GM19043 (cell line): ENCODE measurements around the gene IGSF11.
"Not testable (repeated sequence)": the region's sequence is repeated elsewhere in the genome, so short reads cannot be mapped to it uniquely, and the experiment has no call there.

ENCODE experiments used
- ATAC-seq: cut with Tn5 transposase; IDR thresholded peaks from one replicate; pipeline ENCODE4 v1.9.1; 2021; ENCODE audit warnings: low read depth; ENCODE audit not compliant: unreplicated experiment

The IGSF11 gene

GRCh38 chr3:118990823-118991560, 43.7 kb downstream of the IGSF11 start:
- no peak for ATAC-seq

- ATAC-seq = no peak
Observed at GRCh38 chr3:118988198-118989130, 46.2 kb downstream of the IGSF11 start.

GRCh38 chr3:118987477-118987876, 47.2 kb downstream of the IGSF11 start:
- no peak for ATAC-seq

DNA sequence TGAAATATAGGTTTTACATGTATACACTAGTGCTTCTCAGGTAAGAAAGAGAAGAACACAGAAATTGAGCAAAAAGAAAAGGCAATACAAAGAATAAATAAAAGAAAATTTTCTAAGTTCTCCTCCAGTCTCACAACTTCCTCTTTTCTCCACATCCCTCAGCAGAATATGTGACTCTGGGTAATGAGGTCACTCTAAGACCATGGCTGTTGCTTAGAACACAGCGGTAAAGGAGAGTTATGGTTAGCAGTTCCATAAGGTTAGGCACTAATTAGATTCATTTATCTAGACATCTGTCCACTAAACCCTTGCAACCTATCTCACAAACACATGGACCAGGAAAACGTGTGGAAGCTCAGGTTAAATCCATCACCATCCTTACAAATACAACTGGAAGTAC, 47.9 kb downstream of the IGSF11 start:
- no peak for ATAC-seq

DNA sequence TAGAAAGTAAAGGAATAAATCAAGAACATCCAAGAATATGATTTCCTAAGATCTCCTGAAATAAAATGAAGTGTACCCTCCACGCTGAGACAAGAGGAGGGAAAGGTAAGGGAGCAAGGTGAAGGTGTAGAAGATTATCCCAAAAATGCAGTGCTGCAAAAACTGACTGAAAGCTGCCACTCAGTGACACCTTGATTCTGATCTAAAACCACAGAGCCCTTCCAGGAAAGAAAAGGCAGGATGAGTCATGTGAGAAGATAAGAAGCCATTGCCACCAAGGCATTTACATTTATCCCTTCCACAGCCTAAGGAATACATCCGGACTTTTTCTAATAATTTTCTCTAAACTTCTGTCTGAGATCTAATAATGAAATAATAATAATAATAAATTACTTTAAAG, 49.9 kb downstream of the IGSF11 start:
- no peak for ATAC-seq

DNA sequence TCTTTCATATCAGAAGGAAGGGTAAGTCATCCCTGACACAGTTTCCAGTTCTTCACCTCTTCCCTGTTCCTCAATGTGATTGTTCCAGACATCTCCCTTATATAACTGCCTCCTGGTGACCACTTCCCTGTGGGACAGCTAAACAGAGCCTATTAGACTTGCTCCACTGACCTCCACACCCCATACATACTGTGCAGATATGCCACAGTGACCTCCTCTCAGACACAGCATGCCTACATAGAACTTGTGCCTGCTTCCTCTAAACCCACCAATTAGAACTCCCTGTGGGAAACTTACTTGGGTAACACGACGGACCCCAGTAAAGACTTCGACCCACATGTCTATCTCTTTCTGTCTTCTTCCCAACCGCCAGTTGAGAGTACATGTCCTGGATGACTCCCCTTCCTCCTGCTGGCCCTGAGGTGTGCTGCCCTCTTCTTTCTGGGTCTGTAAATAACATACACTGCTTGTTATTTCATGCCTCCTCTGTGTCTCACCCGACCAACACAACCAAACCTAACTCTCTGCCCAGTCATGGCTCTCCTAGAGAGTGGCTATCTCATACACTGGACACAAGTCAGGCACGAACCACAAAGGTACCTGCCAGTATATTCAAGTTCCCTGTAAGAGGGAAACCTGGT, 53.0 kb downstream of the IGSF11 start:
- no peak for ATAC-seq

DNA sequence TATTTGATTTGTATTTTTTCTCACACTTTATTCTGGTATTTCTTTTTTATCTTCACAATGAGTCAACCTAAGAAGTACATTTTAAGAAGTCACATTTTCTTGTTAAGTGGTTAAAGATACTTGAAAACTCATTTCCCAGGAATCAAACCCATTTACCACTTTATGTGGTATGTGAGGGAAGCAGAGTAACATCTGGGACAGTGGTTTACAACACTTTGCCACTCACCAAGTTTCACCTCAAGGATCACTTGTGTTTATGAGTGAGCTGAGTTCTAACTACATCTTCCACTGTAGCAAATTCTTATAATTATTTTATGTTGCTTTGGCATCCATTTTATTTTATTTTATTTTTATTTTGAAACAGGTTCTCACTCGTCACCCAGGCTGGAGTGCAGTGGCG, 53.8 kb downstream of the IGSF11 start:
- no peak for ATAC-seq

DNA sequence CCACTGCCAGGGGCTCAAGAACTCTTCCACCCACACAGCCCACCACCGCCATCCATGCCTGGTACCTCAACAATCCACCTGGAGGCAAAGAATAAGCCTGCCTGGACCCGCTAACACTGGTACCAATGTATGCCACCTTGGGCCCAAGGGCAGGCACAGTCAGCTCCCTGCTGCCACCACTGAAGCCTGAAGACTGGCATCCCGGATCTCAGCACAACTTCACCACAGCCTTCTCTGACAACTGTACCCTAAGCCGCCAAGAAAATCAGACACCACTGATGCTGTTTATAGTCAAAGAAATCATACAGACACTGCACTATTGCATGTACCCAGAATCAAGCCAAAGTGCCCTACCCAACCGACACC, 56.3 kb downstream of the IGSF11 start:
- no peak for ATAC-seq

- no peak for ATAC-seq
Observed at GRCh38 chr3:118977671-118978392, 56.8 kb downstream of the IGSF11 start.

DNA sequence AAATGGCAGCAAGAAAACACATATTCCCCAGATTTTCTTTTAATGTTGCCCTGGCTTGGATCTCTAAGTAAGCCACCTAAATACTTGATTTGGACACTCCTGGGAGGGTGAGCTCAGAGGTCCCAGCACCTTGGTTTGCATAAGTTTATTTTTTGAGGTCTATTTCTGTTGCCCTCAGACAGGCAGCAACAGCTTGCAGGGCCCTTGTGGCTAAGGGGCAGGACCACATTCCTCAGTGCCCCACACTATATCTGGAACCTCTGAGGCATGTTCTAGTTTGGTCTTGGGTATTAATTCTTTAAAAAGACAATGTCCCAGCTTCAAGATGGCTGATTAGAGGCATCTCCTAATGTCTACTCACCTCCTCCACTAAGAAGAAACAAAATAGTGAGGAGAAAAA, 57.5 kb downstream of the IGSF11 start:
- no peak for ATAC-seq

DNA sequence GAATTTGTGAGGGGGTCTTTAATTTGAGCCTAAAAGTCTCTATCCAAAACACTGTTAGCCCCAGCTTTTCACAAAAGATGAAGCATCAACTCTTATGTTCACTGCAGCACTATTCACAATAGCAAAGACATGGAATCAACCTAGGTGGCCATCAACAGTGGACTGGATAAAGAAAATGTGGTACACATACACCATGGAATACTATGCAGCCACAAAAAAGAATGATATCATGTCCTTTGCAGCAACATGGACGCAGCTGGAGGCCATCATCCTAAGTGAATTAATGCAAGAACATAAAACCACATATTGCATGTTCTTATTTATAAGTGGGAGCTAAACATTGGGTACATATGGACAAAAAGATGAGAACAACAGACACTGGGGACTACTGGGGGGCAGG, 59.2 kb downstream of the IGSF11 start:
- ATAC-seq = not testable (repeated sequence)

GRCh38 chr3:118974356-118975097, 60.1 kb downstream of the IGSF11 start:
- ATAC-seq = no peak

GRCh38 chr3:118973050-118973449, 61.6 kb downstream of the IGSF11 start:
- no peak for ATAC-seq

DNA sequence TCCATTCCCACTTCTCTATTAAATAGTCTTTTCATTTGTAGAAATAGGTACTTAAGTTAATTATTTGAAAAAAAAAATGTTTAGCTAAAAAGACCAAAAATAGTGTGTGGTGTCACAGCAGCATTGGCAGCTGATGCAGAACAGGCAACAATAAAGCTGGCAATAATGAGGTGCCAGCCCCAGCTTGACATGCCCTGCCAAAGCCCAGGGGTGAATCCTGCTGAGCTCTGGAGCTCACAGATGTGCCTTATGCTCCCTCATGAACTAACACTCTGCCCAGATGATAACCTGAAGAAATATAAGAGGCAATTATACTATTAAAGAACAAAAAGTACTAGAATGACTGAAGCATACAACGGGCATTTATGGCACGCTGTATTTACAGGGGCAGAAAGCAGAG, 63.8 kb downstream of the IGSF11 start:
- no peak for ATAC-seq

- ATAC-seq = no peak
Observed at GRCh38 chr3:118968640-118969039, 66.0 kb downstream of the IGSF11 start.

DNA sequence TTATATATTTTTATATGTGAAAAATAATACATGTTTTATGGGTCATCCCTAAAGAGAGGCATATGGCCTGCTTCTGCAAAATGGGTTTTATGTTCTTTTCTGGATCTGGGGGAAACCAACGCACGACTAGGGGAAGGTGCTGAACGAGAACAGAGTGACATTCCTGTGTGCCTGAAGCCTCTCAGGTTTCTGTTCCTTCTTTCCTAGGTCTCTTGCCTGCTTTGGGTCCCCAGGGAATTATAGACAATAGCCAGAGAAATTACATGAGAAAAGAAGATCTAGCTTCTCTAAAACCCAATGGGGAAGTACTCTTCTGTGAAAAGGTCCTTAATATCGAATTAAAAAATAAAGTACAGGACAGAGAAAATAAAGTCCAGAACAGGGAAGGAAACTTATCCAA, 66.5 kb downstream of the IGSF11 start:
- ATAC-seq = no peak

DNA sequence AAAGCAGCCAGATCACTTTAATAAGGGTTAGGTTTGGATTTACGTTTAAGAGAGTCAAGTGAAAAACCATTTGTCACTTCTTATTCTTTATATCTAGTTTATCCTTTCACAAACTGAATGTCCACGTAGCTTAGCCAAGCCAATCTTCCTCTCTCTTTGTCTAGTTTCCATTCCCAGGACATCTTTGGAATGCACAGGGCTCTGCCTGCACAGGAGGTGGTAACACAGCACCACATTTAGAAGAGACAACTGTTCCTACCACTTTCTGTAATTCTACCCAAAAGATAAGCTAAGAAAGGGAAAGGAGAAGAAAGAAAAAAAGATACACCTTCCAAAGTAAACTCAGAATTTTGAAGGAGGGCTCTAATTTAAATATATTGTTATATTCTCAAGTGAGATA, 67.9 kb downstream of the IGSF11 start:
- no peak for ATAC-seq

DNA sequence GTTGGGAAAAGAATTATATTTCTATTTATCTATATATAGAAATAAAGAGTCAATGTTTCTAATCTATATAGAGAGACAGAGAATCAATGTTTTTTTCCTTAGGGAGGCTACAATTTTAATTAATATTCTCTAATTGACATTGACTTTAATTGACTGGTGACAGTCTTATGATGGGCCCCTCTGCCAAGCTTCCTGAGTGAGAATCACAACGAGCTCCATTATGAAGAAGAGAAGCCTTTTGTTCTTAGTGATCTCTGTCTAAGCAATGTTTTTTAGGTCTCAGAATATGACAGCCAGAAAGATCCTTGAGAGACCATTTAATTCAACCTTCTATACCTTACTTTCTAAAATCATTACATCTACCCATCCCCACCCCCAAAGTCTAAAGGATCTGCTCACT, 70.9 kb downstream of the IGSF11 start:
- ATAC-seq = no peak

- no peak for ATAC-seq
Observed at GRCh38 chr3:118960876-118961450, 73.7 kb downstream of the IGSF11 start.
